ENCODE results near the gene NTHL1. TPM values are rescaled to one million over a fixed set of nuclear protein-coding genes. Genes with fewer than 3 reads are reported as not detected.

Gene NTHL1
- total RNA-seq, 1 experiment from 2014 or later = 47.3 TPM

DNA sequence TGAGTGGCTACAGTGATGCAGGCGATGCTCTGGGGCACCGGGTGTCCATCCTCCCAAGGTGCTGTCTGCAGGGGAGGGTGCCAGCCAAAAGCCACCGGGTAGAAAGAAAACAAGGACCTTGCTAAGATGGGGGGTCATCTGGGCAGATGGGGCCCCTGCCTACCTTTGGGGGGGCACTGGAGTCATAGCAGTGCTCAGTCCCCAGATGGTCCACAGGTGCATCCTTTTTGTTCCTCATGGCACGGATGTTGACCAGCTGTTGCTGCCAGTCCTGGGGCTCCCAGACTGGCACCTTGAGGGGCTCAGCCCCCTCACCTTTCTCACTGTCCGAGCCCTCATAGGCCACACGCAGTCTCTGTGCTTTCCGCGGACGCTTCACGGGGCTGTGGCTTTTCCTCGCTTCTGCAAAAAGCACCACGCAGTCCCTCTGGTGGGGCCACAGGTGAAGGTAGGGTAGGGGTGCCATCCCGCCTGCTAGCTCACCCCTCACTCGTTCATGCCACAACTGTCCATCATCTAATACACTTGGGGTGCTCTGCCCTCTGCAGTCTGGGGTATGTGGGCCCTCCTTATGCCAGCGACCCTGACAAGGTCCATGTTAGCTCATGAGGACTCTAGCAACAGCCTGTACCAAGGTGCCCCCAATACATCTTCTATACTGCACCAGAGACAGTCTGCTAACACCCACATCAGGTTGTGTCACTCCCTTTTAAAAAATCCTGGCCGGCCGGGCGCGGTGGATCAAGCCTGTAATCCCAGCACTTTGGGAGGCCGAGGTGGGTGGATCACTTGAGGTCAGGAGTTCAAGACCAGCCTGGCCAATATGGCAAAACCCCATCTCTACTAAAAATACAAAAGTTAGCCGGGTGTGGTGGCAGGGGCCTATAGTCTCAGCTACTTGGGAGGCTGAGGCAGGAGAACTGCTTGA, 1.4 kb downstream of the NTHL1 start:
- no peaks in the 10 kb centered on the region for H3K9me3 ChIP-seq (ENCODE audit: insufficient read depth, low read depth)
- intact Hi-C loops (cut with micrococcal nuclease; ENCODE audit: unreplicated experiment) = loop anchor here (2.0 to 10.0 kb wide), 3 partner anchors 13 to 559 kb away; partner anchors contain the start of genes GFER and NOXO1
- peaks cover 26% of the 10 kb centered on the region for H3K79me2 ChIP-seq (ENCODE audit: low read depth)
- H3K36me3 ChIP-seq (ENCODE audit: low read depth) = no peaks in the 10 kb centered on the region
- no peak overlapping the region for H3K27ac ChIP-seq
- TF ChIP-seq CTCF (conservative IDR thresholded peaks at IDR 0.05) (no peak), EZH2 (IDR thresholded peaks at IDR 0.05; ENCODE audit: low read depth) (no peak)
- H4K20me1 ChIP-seq (ENCODE audit: insufficient read depth) = no peaks in the 10 kb centered on the region
- peaks cover 42% of the 10 kb centered on the region for H3K4me1 ChIP-seq (replicated peaks; ENCODE audit: insufficient read depth)
- H3K9me2 ChIP-seq (ENCODE audit: insufficient read depth) = no peaks in the 10 kb centered on the region
- BruUV-seq (replicated peaks) = no TSS peak
- no peak overlapping the region for H2AFZ ChIP-seq
- H3K27me3 ChIP-seq (ENCODE audit: insufficient read depth, low read depth) = no peaks in the 10 kb centered on the region
- H3K4me2 ChIP-seq = peak overlapping the region; percentile 94
- peaks cover 31% of the 10 kb centered on the region for H3F3A ChIP-seq (ENCODE audit: insufficient read depth, low read depth)
- ChIA-PET POLR2A (ENCODE audit: unreplicated experiment) (interaction anchor here (0.7 kb wide), 1 partner anchor 43 kb away, joined by 6 read pairs; no protein-coding TSS in a partner anchor), CTCF (no interaction called here)
- DNase-seq = no peak
- H3K4me3 ChIP-seq = peak overlapping the region; percentile 88; the same call in 1 of the 2 replicates

- Histone ChIP-seq H3K4me2 (no peak overlapping the region), H3K4me1 (replicated peaks; ENCODE audit: insufficient read depth) (peaks cover 57% of the 10 kb centered on the region), H3K27me3 (ENCODE audit: insufficient read depth, low read depth) (no peaks in the 10 kb centered on the region), H3K79me2 (ENCODE audit: low read depth) (peaks cover 25% of the 10 kb centered on the region), H3F3A (ENCODE audit: insufficient read depth, low read depth) (peaks cover 42% of the 10 kb centered on the region), H2AFZ (no peak overlapping the region), H3K4me3 (no peak overlapping the region), H4K20me1 (ENCODE audit: insufficient read depth) (no peaks in the 10 kb centered on the region), H3K9me2 (ENCODE audit: insufficient read depth) (no peaks in the 10 kb centered on the region), H3K9me3 (ENCODE audit: insufficient read depth, low read depth) (no peaks in the 10 kb centered on the region), H3K27ac (no peak overlapping the region), H3K36me3 (ENCODE audit: low read depth) (no peaks in the 10 kb centered on the region)
- intact Hi-C loops (cut with micrococcal nuclease; ENCODE audit: unreplicated experiment) = loop anchor here (10.0 kb wide), 1 partner anchor 560 kb away; no protein-coding TSS in a partner anchor
- no TSS peak for BruUV-seq (replicated peaks)
- DNase-seq = no peak
- POLR2A ChIA-PET (ENCODE audit: unreplicated experiment) = no interaction called here
- TF ChIP-seq CTCF (conservative IDR thresholded peaks at IDR 0.05) (no peak), EZH2 (IDR thresholded peaks at IDR 0.05; ENCODE audit: low read depth) (no peak)
- CTCF ChIA-PET = interaction anchor here (0.7 kb wide), 1 partner anchor 103 kb away, joined by 3 read pairs; no protein-coding TSS in a partner anchor
Measured at GRCh38 chr16:2044541-2044940, 3.1 kb downstream of the NTHL1 start.

DNA sequence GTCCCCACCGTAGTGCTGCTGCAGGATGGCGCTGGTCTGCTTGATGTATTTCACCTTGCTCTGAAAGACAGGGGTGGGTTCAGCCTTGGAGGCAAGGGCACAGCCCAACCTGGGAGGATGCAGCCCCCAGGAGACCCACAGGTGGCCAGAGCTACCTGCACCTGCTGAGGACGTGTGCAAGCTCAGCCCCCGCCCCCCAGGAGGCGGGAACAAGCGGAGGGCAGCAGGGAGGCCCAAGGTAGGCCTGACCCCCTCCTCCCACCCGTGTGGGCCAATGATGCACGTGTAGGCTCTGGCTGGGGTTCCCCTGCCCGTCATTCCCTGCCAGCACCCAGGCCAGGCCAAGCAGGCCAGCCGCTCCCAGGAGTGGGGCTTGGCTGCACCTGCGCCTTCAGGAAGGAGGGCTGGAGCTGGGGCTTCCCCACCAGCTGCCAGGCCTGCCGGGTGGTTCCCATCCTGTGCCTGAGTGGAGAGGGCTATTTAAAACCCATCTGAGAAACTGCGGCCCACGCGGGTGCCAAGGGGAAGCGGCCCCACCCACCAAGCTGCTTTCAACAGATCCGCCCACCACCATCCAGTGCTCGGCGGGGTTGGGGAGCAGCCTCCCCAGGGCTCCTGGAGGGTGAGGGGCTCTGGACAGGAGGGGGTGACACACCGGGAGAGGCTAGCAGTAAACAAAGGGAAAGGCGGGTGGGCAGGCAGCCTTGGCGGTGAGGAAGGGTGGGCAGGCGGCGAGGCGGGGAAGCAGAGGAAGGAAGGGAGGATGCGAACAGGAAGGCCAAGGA, 3.8 kb downstream of the NTHL1 start:
- CTCF ChIA-PET = interaction anchor here (0.6 kb wide), 2 partner anchors 47 to 96 kb away, joined by 4 to 6 read pairs; no protein-coding TSS in a partner anchor
- H2AFZ ChIP-seq = no peak overlapping the region
- no peak for DNase-seq
- intact Hi-C loops (cut with micrococcal nuclease; ENCODE audit: unreplicated experiment) = loop anchor here (1.0 to 10.0 kb wide), 3 partner anchors 9 to 561 kb away; no protein-coding TSS in a partner anchor
- no peak overlapping the region for H3K27ac ChIP-seq
- H3K27me3 ChIP-seq (ENCODE audit: insufficient read depth, low read depth) = no peaks in the 10 kb centered on the region
- BruUV-seq (replicated peaks) = no TSS peak
- peaks cover 42% of the 10 kb centered on the region for H3F3A ChIP-seq (ENCODE audit: insufficient read depth, low read depth)
- TF ChIP-seq EZH2 (IDR thresholded peaks at IDR 0.05; ENCODE audit: low read depth) = no peak
- no peak for TF ChIP-seq CTCF (conservative IDR thresholded peaks at IDR 0.05)
- peaks cover 56% of the 10 kb centered on the region for H3K4me1 ChIP-seq (replicated peaks; ENCODE audit: insufficient read depth)
- H3K9me2 ChIP-seq (ENCODE audit: insufficient read depth) = no peaks in the 10 kb centered on the region
- H3K4me2 ChIP-seq = no peak overlapping the region
- peaks cover 18% of the 10 kb centered on the region for H3K79me2 ChIP-seq (ENCODE audit: low read depth)
- no peaks in the 10 kb centered on the region for H4K20me1 ChIP-seq (ENCODE audit: insufficient read depth)
- H3K36me3 ChIP-seq (ENCODE audit: low read depth) = no peaks in the 10 kb centered on the region
- H3K4me3 ChIP-seq = no peak overlapping the region
- no peaks in the 10 kb centered on the region for H3K9me3 ChIP-seq (ENCODE audit: insufficient read depth, low read depth)
- POLR2A ChIA-PET (ENCODE audit: unreplicated experiment) = interaction anchor here (0.5 to 0.6 kb wide), 2 partner anchors 36 to 65 kb away, joined by 3 read pairs; no protein-coding TSS in a partner anchor

All from PC-9 (cell line).